Fibroblast of pulmonary artery (primary cell): ENCODE results near the gene FOXP4.

Experiments
- DNase-seq: peaks from one replicate; pipeline ENCODE4 v3.0.0-alpha.2; 2010; ENCODE audit warnings: low read depth
- H3K4me3 ChIP-seq: replicated peaks from 2 replicates; pipeline ENCODE4 v1.5.1; 2011; ENCODE audit warnings: low read depth, mild to moderate bottlenecking, control low read depth, low read length, moderate library complexity
- TF ChIP-seq, protein P1 (sequence below): IDR thresholded peaks from 2 replicates; pipeline ENCODE4 v1.5.1; 2011; ENCODE audit warnings: mild to moderate bottlenecking, control low read depth, low read length, inconsistent platforms; ENCODE audit errors: missing control alignments

The FOXP4 gene

DNA sequence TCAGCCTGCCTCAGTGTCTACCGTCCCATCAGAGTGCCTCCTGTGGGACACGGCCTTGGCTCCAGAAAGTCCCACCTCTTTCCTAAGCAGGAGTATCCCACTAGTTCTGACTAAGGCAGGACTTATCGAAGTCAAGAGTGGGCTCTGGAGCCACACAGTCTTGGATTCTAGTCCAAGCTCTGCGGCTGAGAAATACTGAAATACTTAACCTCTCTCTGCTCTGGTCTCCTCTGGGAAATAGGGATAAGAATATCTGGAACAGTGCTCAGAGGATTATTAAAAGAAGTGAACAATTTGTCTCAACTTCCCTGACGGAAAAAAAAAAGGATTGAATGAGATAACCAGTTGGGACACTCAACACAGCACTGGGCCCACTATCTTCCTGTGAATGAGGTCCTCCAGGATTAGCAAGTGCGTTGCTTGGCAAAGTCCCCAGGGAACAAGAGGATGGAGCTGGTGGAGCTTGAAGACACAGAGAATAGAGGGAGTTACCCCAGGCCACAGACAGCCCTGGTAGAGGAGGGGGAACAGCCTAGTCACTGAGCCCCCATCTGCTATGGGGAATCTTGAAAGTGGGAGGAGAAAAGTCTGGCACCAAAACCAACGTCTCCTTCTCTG, 34.6 kb upstream of the FOXP4 start:
- H3K4me3 ChIP-seq = no peak overlapping the region
- no peak for DNase-seq
- TF ChIP-seq, protein P1, sequence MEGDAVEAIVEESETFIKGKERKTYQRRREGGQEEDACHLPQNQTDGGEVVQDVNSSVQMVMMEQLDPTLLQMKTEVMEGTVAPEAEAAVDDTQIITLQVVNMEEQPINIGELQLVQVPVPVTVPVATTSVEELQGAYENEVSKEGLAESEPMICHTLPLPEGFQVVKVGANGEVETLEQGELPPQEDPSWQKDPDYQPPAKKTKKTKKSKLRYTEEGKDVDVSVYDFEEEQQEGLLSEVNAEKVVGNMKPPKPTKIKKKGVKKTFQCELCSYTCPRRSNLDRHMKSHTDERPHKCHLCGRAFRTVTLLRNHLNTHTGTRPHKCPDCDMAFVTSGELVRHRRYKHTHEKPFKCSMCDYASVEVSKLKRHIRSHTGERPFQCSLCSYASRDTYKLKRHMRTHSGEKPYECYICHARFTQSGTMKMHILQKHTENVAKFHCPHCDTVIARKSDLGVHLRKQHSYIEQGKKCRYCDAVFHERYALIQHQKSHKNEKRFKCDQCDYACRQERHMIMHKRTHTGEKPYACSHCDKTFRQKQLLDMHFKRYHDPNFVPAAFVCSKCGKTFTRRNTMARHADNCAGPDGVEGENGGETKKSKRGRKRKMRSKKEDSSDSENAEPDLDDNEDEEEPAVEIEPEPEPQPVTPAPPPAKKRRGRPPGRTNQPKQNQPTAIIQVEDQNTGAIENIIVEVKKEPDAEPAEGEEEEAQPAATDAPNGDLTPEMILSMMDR = no peak

DNA sequence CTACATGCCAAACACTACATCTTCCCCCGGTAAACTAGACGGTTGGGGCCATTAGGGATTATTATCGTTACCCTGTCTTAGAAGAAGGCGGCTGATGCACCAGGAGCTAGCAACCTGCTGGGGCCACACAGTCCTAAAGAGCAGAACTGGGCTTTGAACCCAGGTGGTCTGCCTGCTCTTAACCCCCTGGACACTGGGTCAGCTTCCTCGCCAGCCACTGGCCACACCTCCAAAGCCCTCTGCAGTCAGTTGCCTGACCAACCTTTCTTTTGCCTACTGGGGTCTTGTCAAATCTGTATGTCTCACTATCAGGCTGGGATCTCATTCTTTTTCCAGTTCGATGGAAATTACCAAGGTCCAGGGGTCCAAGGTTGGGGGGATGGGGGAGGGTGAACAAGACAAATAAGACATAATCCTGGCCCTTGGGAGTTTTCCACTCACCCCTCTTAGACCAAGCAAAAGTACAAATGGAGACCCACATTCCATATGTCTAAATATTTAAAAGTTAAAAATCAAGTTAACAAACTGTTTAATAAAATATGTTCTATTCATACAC, 34.0 kb upstream of the FOXP4 start:
- DNase-seq = no peak
- H3K4me3 ChIP-seq = no peak overlapping the region
- TF ChIP-seq, protein P1 = no peak

DNA sequence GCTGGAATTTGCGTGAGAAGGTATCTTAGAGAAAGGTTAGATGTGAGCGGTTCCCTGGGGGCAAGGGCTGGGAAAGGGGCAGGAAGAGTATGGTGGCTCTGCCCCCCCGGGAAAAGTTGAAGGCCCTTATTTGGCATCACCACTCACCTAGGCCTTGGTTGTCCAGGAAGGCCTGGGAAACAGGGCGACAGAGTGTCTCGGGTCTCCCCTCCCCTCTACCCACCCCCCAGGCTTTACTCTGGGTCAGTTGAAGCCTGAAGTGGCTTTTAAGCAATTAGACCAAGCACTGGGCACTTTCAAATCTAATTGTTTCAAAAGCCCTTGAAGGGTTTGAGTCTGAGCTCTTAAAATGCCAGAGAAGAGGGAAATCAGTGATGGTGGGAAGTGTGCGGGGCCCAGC, 30.2 kb upstream of the FOXP4 start:
- no peak overlapping the region for H3K4me3 ChIP-seq
- TF ChIP-seq, protein P1 = no peak
- DNase-seq = no peak

DNA sequence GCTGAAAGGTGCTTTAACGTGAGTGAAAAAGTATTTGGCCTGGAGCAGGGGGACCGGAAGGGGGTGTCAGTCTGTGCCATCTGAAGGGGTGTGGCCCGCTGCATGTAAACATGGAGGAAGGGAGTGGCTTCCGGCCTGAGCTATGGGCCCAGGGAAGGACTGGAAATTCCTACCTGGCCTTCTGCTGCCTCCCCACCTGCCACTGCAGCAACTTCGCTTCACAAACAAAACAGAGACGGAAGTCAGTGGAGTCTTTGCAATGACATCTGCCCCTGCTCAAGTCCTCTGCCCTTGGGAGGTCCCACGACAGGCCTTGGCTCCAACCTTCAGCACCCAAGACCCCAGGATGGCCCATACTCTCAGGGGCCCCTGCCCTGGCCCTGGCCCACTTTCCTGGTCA, 28.1 kb upstream of the FOXP4 start:
- H3K4me3 ChIP-seq = no peak overlapping the region
- TF ChIP-seq, protein P1 = no peak
- DNase-seq = no peak

DNA sequence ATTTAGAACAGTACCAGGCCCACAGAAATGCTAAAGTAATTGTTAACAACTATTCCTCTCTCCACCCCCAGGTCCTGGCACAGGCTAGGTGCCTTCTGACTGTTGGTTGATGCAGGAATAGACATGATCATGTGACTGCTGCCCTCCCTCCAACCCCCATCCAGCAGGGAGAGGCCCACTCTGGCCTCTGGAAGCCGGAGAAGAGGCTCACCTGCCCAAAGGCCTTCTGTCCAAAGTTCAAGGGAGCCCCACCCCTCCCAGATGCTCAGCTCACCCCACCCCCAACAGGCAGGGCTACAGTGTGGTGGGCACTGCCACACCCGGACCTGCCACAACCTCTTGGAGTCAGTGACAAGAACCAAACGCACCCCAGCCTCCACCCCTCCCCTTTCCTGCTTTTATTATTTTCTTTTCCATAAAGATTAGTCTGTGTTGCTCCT, 26.9 kb upstream of the FOXP4 start:
- no peak for DNase-seq
- no peak overlapping the region for H3K4me3 ChIP-seq
- TF ChIP-seq, protein P1 = no peak

DNA sequence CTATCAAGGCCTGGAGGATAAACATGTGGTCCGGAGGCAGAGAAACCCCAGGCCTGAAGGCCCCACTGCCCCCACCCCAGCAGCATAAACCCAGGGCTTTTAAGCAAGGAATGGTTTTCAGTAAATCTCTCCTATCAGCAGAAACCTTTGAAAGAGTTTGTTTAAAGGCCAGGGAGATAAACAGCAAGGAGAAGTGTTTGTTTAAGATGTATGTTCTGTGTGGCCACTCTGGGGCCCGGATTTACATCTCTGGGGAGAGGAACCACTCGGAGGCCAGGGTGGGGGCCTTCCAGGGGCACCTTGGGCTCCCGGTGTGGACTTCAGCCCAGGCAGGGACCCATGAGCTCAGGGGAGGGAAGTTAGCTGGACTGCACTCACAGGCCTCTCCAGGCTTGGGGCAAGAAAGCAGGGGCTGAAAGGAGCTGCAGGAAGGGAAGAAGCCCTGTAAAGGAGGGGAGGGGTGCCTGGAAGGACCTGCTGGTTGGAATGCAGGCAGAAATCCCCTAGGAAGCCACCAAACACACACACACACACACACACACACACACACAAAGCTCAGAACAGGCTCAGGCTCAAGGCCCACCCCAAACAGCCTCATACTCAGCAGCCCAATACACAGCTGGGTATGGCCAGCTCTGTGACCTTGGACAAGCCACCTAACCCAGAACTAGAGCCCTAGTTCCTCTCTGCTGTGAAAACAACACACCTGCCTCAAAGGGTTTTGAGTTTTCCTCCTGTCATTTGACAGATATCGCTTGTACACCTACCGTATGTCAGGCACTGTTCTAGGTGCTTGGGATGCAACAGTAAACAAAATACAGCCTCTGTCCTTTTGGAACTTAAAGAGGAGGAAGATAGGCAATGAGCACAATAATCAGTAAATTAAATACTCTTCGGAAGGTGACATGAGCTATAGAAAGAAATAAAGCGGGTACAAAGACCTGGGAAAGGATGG, 26.2 kb upstream of the FOXP4 start:
- no peak overlapping the region for H3K4me3 ChIP-seq
- DNase-seq = no peak
- TF ChIP-seq, protein P1 = no peak
